HUDEP-2 (cell line): ENCODE data around the gene TMEM271.

Source experiments
- DNase-seq, 76 experiments: peaks; one replicate each; lab custom pipeline; 2025; ENCODE audit not compliant: unreplicated experiment in 76 of 76; lab: John Stamatoyannopoulos, UW

The TMEM271 gene

GRCh38 chr4:576245-576821 is at the start of gene TMEM271:
Gene TMEM271, minus strand, starts transcription at chr4:576295. Its CDS starts 233 bp downstream, at chr4:576062.
- no peak for DNase-seq

DNA sequence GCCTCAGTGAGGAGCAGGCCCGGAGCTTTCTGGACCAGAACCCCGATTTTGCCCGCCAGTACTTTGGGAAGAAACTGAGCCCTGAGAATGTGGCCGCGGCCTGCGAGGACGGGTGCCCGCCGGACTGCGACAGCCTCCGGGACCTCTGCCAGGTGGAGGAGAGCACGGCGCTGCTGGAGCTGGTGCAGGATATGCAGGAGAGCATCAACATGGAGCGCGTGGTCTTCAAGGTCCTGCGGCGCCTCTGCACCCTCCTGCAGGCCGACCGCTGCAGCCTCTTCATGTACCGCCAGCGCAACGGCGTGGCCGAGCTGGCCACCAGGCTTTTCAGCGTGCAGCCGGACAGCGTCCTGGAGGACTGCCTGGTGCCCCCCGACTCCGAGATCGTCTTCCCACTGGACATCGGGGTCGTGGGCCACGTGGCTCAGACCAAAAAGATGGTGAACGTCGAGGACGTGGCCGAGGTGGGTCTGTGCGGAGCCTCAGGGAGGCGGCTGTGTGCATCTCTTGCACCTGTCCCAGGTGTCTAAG is 49.6 kb upstream of the TMEM271 start:
- no peak for DNase-seq

DNA sequence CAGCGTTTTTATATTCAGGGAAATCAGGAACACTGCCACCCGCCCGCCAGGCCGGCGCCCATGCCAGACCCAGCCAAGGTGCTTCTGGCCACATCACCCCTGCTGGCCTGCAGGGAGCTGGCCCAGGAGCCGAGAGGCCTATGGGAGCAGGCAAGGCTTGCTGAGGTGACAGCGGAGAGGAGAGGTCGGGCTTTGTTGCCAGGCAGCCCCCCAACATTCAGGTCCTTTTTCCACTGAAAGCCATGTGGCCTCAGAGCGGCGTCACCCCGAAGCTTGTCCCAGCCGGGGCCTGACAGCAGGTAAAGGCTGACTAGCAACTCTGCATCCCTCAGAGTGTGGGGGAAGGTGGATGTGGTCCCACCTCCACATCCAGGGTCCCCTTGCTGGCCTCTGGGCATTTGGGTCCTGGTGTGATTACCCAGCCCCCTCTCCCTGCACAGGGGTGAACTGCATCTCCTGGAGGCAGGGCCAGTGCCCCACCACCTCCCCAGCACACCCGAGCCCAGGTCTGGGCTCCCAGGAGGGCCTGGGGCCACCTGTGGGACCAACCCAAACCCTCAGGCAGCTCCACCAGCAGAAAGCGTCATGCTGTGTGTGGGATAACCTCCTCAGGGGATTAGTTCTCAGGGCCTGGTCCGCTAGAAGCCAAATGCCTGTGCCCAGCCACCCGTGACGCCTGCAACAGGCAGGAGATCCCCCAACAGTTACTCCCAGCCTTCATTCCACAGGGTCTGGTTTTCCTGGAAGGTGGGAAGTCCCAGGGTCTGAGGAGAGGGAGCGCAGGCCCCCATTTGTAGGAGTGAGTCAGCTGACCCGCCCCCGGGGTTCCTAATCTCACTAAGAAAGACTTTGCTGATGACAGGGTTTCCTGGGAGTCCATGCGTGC is 48.9 kb upstream of the TMEM271 start, which contains the start of gene PDE6B:
PDE6B (plus strand) TSS at position 869 of the 886 bp plus-strand sequence. CDS start 54 bp downstream, outside the sequence.
- no peak for DNase-seq

DNA sequence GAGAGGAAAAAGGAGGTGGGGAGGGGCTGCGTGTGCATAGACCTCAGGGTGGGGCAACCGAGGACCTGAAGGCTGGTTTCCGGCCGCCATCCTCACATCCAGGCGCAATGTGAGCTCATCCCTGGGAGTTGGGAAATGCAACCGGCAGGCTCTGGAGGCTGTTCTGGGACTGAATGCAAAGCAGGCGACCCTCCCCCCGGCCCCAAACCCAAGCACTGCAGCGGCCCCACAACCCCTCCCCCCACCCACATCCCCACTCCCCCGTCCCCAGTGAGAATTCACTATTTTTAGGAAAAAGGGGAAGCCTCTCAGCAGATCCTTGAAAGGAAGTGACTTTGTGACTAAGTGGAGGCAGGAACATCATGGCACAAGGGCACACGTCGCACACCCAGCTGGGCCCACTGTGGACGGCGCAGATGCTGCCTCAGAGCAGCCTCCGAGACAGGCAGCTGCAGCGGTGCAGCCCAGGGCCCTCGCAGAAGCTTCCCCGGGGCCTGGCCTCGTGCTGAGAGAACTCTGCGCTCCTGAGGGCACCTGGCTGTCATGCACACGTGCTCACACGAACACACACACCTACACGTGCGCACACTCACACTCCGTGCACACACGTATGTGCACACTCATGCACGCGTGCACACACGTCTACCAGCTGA is 47.9 kb upstream of the TMEM271 start:
- DNase-seq = no peak

- DNase-seq = no peak
Measured at GRCh38 chr4:622996-623913, 47.2 kb upstream of the TMEM271 start.

DNA sequence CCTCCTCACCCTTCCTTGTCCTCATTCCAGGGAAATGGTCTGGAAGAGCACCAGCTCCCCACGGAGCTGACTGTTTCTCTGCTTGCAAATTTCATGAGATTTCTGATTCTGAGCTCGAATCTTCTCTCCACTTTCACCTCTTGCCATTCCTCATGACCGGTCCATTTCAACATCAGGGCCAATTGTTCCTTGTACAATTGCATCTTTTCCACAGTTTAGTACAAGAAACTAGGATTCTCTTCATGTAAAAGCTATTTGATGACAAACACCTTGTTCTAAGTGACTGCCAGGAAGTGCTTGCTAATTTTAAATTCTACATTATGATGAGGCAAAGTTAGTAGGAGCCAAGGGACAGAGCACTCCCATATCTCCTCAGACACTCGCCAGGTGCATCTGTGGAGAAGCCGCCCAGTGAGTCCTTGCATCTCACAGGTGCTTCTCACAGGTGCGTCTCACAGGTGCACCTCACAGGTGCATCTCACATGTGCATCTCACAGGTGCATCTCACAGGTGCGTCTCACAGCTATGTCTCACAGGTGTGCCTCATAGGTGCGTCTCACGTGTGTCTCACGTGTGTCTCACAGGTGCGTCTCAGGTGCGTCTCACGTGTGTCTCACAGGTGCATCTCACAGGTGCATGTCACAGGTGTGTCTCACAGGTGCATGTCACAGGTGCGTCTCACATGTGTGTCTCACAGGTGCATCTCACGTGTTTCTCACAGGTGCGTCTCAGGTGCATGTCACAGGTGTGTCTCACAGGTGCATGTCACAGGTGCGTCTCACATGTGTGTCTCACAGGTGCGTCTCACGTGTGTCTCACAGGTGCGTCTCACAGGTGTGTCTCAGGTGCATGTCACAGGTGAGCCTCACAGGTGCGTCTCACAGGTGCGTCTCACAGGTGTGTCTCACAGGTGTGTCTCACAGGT is 46.2 kb upstream of the TMEM271 start:
- no peak for DNase-seq

DNA sequence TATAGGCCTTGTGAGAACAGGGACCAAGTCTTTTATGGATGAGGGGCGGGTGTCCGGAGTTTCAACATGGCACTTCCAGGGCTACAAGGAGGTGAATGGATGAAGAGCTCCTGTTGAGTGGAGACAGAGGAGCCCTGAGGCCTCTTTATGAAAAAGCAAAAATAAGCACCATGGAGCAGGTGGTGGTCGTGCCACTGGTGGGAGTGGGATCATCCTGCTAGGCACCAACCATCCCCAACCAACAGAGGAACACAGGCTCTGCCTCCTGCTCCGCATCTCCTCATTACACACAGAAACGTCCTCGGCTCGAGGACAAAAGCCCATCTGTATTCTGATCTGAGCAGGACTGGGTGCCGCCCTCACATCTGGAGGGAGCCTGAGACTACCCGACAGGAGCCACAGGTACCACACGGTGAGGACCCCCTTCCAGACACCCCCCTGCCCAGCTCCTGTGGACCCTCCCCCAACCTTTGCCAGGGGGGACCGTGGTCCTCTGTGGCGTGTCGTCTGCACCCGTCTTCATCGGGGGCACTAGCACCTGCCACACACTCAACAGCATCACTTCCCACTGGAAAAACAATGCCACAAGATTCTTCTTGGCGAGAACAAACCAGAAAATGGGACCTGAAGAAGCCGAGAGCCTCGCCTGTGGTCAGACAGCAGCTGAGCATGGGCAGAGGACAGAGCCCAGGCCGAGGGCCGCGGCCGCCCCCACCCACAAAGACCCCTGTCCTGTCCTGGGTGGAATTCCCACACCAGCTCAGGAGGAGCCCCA is 45.4 kb upstream of the TMEM271 start:
- no peak for DNase-seq

- DNase-seq = no peak
Measured at GRCh38 chr4:620851-621261, 44.8 kb upstream of the TMEM271 start.

DNA sequence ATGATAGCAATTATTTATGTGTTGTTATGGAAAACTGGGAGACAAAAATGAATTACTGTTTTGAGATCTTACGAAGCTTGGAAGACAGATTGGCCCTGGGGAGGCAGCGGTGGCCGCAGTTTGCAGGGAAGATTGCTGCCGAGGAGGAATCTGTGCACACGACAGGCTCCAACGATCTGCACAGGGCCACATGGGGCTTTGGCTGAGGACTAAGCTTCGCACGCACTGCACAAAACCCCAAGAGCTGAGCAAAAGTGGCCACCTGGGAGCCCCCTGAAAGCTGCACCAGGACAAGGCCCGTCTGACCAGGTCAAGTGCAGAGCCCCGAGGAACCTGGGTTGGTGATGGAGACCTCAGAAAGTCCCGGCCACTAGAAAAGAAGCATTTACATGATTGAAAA is 44.1 kb upstream of the TMEM271 start:
- DNase-seq = no peak

DNA sequence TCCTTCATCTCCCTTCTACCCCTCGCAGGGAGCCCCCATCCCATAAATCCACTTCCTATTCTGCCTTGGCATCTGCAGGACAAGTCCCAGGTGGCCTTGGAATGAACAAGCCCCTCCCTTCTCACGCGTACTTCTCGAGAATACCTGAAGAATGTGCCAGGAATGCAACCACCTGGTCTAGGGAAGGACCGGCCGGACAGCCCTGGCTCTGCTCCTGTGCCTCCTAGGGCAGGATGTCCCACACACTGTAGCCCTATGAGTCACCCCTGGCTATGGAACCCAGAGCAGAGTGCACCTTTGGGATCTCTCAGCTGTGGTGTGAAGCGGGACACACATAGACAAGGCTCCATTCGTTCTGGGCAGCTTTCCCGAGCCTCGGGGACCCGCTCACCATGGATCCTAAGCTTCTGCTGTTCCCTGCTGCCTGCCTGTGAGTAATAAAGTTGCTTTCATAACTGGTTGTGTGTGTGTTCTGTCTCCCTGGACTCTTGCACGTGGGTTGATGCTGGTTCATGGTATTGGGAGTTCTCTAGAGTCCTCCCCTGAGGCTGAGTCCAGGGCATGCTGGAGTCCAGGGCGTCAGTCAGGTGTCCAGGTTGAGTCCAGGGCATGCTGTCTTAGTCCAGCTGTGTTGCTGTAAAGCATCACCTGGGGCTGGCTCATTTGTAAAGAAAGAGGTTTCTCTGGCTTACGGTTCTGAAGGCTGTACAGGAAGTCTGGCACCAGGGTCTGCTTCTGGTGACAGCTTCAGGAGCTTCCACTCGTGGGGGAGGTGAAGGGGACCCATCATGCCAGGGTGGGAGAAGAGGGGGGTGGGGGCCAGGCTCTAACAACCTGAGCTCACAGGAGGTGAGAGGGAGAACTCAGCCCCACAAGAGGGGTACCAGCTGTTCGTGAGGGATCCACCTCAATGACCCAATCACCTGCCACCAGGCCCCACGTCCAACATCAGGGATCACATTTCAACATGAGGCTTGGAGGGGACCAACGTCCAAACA is 41.8 kb upstream of the TMEM271 start:
- no peak for DNase-seq

DNA sequence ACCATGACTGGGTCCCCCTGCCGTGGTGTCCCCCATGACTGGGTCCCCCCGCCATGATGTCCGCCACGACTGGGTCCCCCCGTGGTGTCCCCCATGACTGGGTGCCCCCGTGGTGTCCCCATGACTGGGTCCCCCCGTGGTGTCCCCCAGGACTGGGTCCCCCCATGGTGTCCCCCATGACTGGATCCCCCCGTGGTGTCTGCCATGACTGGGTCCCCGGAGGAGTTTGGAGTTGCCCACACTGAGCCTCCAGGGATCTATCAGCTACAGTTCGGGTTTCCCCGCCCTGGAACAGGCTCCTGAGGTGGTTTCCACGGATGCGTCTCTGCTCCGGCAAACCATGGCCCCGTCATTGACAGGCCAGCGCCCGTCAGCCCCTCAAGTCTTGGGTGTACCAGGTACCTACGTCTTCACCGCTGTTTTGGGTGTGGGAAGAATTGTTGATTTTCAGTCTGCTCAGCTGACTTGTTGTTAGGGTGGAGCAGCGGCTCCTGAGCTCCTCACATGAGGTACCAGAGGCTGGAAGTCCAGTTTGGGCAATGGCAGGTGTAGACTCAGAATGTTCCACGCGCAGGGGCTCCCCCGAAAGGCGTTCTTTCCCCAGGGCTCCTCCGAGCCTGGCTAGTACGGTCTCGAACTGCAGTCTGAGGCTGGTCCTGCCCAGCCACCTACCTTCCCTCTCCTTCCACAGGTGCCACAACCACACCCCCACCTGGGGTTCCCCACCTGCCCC is 41.0 kb upstream of the TMEM271 start:
- DNase-seq = no peak

DNA sequence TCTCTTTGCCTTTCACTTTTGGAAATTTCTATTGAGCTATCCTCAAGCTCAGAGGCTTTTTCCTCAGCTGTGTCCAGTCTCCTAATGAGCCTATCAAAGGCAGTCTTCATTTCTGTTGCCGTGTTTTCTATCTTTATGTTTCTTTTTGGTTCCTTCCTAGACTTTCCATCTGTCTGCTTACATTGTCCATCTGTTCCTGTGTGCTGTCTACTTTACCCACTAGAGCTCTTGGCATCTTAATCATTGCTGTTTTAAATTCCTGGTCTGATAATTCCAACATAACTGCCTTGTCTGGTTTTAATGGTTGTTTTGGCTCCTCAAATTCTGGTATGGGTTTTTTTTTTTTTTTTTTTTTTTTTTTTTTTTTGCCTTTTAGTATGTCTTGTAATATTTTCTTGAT is 40.0 kb upstream of the TMEM271 start:
- no peak for DNase-seq

- no peak for DNase-seq
Measured at GRCh38 chr4:613126-613525, 37.0 kb upstream of the TMEM271 start.

GRCh38 chr4:612749-613125 is 36.6 kb upstream of the TMEM271 start:
- DNase-seq = no peak

GRCh38 chr4:612052-612748 is 36.1 kb upstream of the TMEM271 start:
- no peak for DNase-seq
